Mucosa of descending colon (tissue), 3 donors: Measurements from ENCODE around the gene TTI1. TPM values are rescaled to one million over a fixed set of nuclear protein-coding genes. Genes with fewer than 3 reads are reported as not detected.

Source experiments
- ATAC-seq: fragments of 200-7000 bp; cut with Tn5 transposase; one replicate; pipeline ENCODE4 v1.9.1; 2020; ENCODE audit warnings: mild to moderate bottlenecking, moderate library complexity
- DNase-seq, 3 donors: peaks; one replicate each; pipeline ENCODE4 v3.0.0-alpha.2; 2020
- H3K36me3 ChIP-seq: fragments of 200-600 bp; one replicate; pipeline ENCODE4 v1.8.0; 2021; ENCODE audit warnings: low read depth, mild to moderate bottlenecking
- H3K4me1 ChIP-seq: fragments of 200-600 bp; one replicate; pipeline ENCODE4 v1.8.0; 2021; ENCODE audit warnings: low read depth, mild to moderate bottlenecking
- H3K4me3 ChIP-seq: fragments of 200-600 bp; one replicate; pipeline ENCODE4 v1.8.0; 2021; ENCODE audit warnings: mild to moderate bottlenecking
- H3K9me3 ChIP-seq: fragments of 200-600 bp; one replicate; pipeline ENCODE4 v1.8.0; 2021; ENCODE audit warnings: mild to moderate bottlenecking
- intact Hi-C, 2 donors: fragments of 100-400 bp; cut with DNase I in 1 of 2; cut with micrococcal nuclease in 1 of 2; formaldehyde crosslinking; loops; one replicate each; pipeline versions ENCODE4 v1.11.0 to v1.11.1; 2022; cut with DNase I, micrococcal nuclease
- total RNA-seq, 3 donors: library from RNA; stranded (reverse); fragmentation: NEBNext Ultra II Directional in 2 of 3; extraction: Animal tissue kit (Norgen Biotek cat#: 25700) in 2 of 3; gene quantifications; one replicate each; pipeline versions ENCODE4 v1.2.1 to v1.2.4, GENCODE V29; 2021 to 2023
- TF ChIP-seq, protein P1 (sequence below): fragments of 200-600 bp; IDR thresholded peaks from one replicate; pipeline ENCODE4 v1.8.0; 2022; ENCODE audit warnings: antibody characterized with exemption, mild to moderate bottlenecking
- donor health status: DM: no; HTN: no; CAD: no; lungs with moderate emphysema.
- donor health status: DM: no; HTN: no; CAD: no.
- donor health status: DM: no; HTN: yes; CAD: no.

The TTI1 gene
- total RNA-seq, 3 donors from 2014 or later = 13.4 to 16.4 (median 14.0) TPM

DNA sequence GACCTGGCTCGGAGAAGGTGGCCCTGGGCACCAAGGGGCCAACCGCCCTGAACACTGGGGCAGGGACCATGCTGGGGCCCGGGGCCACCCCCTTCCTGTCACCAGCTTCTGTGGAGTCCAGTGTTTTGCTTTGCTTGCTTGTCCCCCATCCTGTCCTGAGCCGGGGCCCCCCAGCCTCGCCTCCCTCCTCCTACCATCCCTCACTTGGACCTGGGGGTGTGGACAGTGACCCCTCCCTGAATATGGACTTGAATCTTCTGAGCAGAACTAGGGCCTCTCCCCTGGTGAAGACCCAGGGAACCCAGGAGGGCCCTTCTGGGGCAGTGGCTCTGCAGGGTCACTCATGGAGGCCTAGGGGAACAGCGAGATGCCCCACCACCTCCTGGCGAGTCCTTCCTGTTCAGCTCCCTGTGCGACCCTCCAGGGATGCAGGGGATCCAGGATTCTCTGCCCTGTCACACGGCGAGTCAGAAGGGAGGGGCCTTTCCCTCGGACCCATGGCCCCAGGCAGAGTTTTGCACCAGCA, 88.7 kb downstream of the TTI1 start:
- TF ChIP-seq, protein P1, sequence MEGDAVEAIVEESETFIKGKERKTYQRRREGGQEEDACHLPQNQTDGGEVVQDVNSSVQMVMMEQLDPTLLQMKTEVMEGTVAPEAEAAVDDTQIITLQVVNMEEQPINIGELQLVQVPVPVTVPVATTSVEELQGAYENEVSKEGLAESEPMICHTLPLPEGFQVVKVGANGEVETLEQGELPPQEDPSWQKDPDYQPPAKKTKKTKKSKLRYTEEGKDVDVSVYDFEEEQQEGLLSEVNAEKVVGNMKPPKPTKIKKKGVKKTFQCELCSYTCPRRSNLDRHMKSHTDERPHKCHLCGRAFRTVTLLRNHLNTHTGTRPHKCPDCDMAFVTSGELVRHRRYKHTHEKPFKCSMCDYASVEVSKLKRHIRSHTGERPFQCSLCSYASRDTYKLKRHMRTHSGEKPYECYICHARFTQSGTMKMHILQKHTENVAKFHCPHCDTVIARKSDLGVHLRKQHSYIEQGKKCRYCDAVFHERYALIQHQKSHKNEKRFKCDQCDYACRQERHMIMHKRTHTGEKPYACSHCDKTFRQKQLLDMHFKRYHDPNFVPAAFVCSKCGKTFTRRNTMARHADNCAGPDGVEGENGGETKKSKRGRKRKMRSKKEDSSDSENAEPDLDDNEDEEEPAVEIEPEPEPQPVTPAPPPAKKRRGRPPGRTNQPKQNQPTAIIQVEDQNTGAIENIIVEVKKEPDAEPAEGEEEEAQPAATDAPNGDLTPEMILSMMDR = no peak
- intact Hi-C loops = no loop called here
- H3K9me3 ChIP-seq = no peaks in the 10 kb centered on the region
- DNase-seq (no peak), ATAC-seq (no peak)
- no peak overlapping the region for H3K4me3 ChIP-seq
- no peaks in the 10 kb centered on the region for H3K36me3 ChIP-seq
- H3K4me1 ChIP-seq = no peaks in the 10 kb centered on the region

- Histone ChIP-seq H3K4me1 (no peaks in the 10 kb centered on the region), H3K4me3 (no peak overlapping the region), H3K9me3 (no peaks in the 10 kb centered on the region), H3K36me3 (no peaks in the 10 kb centered on the region)
- intact Hi-C loops = no loop called here
- DNase-seq = no peak
- ATAC-seq = no peak
- TF ChIP-seq, protein P1 = no peak
These were observed 89.5 kb downstream of the TTI1 start for GRCh38 chr20:37943501-37944455.

DNA sequence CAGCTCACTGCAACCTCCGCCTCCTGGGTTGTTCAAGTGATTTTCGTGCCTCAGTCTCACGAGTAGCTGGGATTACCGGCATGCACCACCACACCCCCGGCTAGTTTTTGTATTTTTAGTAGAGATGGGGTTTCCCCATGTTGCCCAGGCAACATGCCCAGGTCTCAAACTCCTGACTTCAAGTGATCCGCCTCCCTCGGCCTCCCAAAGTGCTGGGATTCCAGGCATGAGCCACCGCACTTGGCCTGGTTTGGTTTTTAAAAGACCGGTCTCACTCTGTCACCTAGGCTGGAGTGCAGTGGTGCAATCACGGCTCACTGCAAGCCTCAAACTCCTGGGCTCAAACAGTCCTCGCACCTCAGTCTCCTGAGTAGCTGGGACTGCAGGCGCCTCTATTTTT, 90.2 kb downstream of the TTI1 start:
- no peaks in the 10 kb centered on the region for H3K36me3 ChIP-seq
- no peaks in the 10 kb centered on the region for H3K9me3 ChIP-seq
- TF ChIP-seq, protein P1 = no peak
- DNase-seq = no peak
- intact Hi-C loops = no loop called here
- H3K4me3 ChIP-seq = no peak overlapping the region
- no peak for ATAC-seq
- H3K4me1 ChIP-seq = no peaks in the 10 kb centered on the region

DNA sequence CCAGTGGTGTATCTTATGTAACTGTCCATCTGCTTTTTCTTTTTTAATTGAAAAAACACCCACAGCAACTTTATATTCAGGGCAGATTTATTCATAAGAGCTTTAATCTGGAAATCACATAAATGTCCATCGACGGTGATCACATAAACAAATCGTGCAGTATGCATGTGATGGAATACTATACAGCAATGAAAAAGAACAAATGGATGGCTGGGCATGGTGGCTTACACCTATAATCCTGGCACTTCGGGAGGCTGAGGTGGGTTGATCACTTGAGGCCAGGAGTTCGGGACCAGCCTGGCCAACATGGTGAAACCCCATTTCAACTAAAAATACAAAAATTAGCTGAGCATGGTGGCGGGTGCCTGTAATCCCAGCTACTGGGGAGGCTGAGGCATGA, 91.3 kb downstream of the TTI1 start:
- H3K4me3 ChIP-seq = no peak overlapping the region
- H3K36me3 ChIP-seq = no peaks in the 10 kb centered on the region
- no peaks in the 10 kb centered on the region for H3K4me1 ChIP-seq
- H3K9me3 ChIP-seq = no peaks in the 10 kb centered on the region
- DNase-seq = no peak
- no peak for ATAC-seq
- intact Hi-C loops = no loop called here
- TF ChIP-seq, protein P1 = no peak

DNA sequence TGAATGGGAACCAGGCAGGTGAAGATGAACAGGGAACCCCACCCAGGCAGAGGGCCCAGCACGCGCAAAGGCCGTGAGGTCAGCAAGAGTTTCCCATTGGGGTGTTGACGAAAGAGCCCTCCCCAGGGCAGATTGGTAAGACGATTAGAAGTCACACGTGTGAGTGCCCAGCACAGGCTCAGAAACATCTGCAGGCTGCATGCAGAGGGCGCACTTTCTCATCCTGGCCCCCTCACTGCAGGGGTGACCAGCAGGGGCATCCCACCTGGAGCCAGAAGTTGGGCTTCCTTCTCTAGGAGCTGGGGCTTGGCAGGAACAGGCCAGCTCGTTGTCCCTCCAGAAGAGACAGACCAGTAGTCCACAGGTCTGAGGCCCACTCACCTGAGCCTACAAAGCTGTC, 91.9 kb downstream of the TTI1 start:
- Histone ChIP-seq H3K4me3 (no peak overlapping the region), H3K36me3 (no peaks in the 10 kb centered on the region), H3K9me3 (no peaks in the 10 kb centered on the region), H3K4me1 (no peaks in the 10 kb centered on the region)
- DNase-seq = no peak
- TF ChIP-seq, protein P1 = no peak
- ATAC-seq = no peak
- intact Hi-C loops = no loop called here
